RWPE2 (cell line): ENCODE measurements around the gene SLC39A9.

Source experiments
- ATAC-seq: fragments of 200-7000 bp; cut with Tn5 transposase; 3 replicates; pipeline ENCODE4 v1.9.1; 2021; ENCODE audit warnings: low read depth
- DNase-seq: peaks from one replicate; pipeline ENCODE4 v3.0.0-alpha.2; 2020; ENCODE audit warnings: low spot score
- H3K27ac ChIP-seq: fragments of 450-650 bp; 2 replicates; pipeline ENCODE4 v1.5.1; 2017; ENCODE audit warnings: mild to moderate bottlenecking; ENCODE audit not compliant: poor library complexity, severe bottlenecking
- H3K27me3 ChIP-seq: fragments of 250-450 bp; sonication (Bioruptor Pico); 2 replicates; pipeline ENCODE4 v1.5.1; 2021; ENCODE audit warnings: mild to moderate bottlenecking, moderate library complexity; ENCODE audit not compliant: insufficient read depth, poor library complexity, severe bottlenecking
- H3K36me3 ChIP-seq: fragments of 250-450 bp; sonication (Bioruptor Pico); 2 replicates; pipeline ENCODE4 v1.5.1; 2020; ENCODE audit warnings: low read depth, mild to moderate bottlenecking, moderate library complexity
- H3K4me1 ChIP-seq: fragments of 250-450 bp; sonication (Bioruptor Pico); 2 replicates; pipeline ENCODE4 v1.5.1; 2021; ENCODE audit warnings: mild to moderate bottlenecking, moderate library complexity; ENCODE audit not compliant: insufficient read depth, poor library complexity, severe bottlenecking
- H3K4me3 ChIP-seq: fragments of 250-450 bp; sonication (Bioruptor Pico); 2 replicates; pipeline ENCODE4 v1.5.1; 2021; ENCODE audit warnings: mild to moderate bottlenecking, moderate library complexity; ENCODE audit not compliant: severe bottlenecking
- H3K9me3 ChIP-seq: fragments of 250-450 bp; sonication (Bioruptor Pico); 2 replicates; pipeline ENCODE4 v1.5.1; 2021; ENCODE audit warnings: mild to moderate bottlenecking, moderate library complexity; ENCODE audit not compliant: severe bottlenecking
- CTCF ChIP-seq: fragments of 450-650 bp; IDR thresholded peaks from one replicate; pipeline ENCODE4 v1.5.1; 2017; ENCODE audit warnings: mild to moderate bottlenecking, moderate library complexity; ENCODE audit not compliant: poor library complexity, severe bottlenecking

The SLC39A9 gene

GRCh38 chr14:69360438-69361108, 37.9 kb upstream of the SLC39A9 start:
- no peak for DNase-seq
- H3K4me3 ChIP-seq, result no peak overlapping the region
- no peak for ATAC-seq

GRCh38 chr14:69363055-69363454, 35.4 kb upstream of the SLC39A9 start:
- Histone ChIP-seq H3K36me3 (no peaks in the 10 kb centered on the region), H3K27ac (no peak overlapping the region), H3K4me1 (no peaks in the 10 kb centered on the region), H3K9me3 (no peaks in the 10 kb centered on the region), H3K4me3 (no peak overlapping the region), H3K27me3 (peaks cover 3% of the 10 kb centered on the region)
- no peak for TF ChIP-seq CTCF
- DNase-seq (no peak), ATAC-seq (no peak)

More at GRCh38 chr14:69360438-69361108, 37.9 kb upstream of the SLC39A9 start:
- Histone ChIP-seq H3K36me3 (no peaks in the 10 kb centered on the region), H3K4me1 (no peaks in the 10 kb centered on the region), H3K27me3 (peaks cover 3% of the 10 kb centered on the region), H3K27ac (no peak overlapping the region), H3K9me3 (no peaks in the 10 kb centered on the region)
- no peak for TF ChIP-seq CTCF

- H3K4me1 ChIP-seq, result no peaks in the 10 kb centered on the region
- no peak overlapping the region for H3K4me3 ChIP-seq
- H3K9me3 ChIP-seq, result no peaks in the 10 kb centered on the region
- peaks cover 3% of the 10 kb centered on the region for H3K27me3 ChIP-seq
- TF ChIP-seq CTCF, result no peak
- ATAC-seq (no peak), DNase-seq (no peak)
- H3K27ac ChIP-seq, result no peak overlapping the region
- no peaks in the 10 kb centered on the region for H3K36me3 ChIP-seq
These were observed 34.5 kb upstream of the SLC39A9 start for GRCh38 chr14:69363964-69364363.

GRCh38 chr14:69364378-69364777, 34.1 kb upstream of the SLC39A9 start:
- Histone ChIP-seq H3K27ac (no peak overlapping the region), H3K9me3 (no peaks in the 10 kb centered on the region), H3K4me3 (no peak overlapping the region), H3K27me3 (peaks cover under 1% of the 10 kb centered on the region), H3K4me1 (no peaks in the 10 kb centered on the region), H3K36me3 (no peaks in the 10 kb centered on the region)
- DNase-seq, result no peak
- ATAC-seq, result no peak
- no peak for TF ChIP-seq CTCF

GRCh38 chr14:69366069-69366468, 32.4 kb upstream of the SLC39A9 start:
- ATAC-seq (no peak), DNase-seq (no peak)
- no peaks in the 10 kb centered on the region for H3K36me3 ChIP-seq
- no peaks in the 10 kb centered on the region for H3K4me1 ChIP-seq
- no peaks in the 10 kb centered on the region for H3K27me3 ChIP-seq
- no peak for TF ChIP-seq CTCF
- no peaks in the 10 kb centered on the region for H3K9me3 ChIP-seq
- no peak overlapping the region for H3K27ac ChIP-seq
- no peak overlapping the region for H3K4me3 ChIP-seq
